Activated gamma-delta T cell treated with Interleukin-2 at 50 U/mL for 16 hours (primary cell): ENCODE data around the gene TSNAX.

Experiments
- DNase-seq: peaks from one replicate; pipeline ENCODE4 v3.0.0-alpha.2; 2020

TSNAX gene

DNA sequence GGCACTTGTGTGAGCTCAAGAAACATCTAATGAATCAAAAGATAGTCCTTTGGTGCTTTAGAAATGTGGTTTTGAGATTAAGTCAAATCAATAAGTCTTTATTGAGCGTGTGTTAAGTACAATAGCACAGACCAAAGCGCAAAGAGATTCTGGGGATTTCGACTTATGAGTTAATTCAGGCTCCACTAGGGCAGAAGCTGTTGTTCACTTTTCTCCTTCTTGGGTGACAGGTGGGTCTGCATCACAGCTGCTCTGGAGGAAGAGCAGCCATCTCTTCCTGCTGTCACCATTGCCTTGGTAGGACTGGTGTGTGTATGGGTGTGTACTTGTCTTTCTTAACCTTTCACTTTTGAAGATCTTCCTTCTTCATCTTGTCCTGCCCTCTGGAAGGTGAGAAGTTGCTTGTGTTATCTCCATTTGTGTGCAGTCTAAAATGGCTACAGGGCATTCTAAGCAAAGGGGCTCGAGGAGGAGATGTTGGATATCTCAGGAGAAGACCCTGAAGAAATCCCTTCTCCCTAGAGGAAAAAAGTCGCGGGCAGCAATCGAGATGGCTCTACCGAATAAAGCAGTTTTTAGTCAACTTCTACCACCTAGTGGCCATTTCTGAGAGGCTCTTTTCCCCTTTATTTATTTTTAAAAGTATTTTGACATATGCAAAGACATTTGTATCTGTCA is 75.3 kb downstream of the TSNAX start:
- DNase-seq = peak; percentile 24

DNA sequence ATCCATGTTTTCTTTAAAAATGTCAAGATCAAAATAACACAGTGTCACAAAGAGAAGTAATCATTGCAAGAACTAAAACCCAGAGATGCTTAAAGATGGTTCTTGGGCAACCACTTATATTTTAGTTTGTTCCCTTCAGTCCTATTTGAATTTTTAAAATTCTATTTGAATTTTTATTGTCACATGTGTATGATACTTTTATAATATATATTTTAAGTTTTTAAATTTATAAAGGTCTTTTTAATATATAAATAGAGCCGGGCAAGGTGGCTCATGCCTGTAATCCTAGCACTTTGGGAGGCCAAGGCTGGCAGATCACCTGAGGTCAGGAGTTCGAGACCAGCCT is 75.8 kb downstream of the TSNAX start:
- no peak for DNase-seq

DNA sequence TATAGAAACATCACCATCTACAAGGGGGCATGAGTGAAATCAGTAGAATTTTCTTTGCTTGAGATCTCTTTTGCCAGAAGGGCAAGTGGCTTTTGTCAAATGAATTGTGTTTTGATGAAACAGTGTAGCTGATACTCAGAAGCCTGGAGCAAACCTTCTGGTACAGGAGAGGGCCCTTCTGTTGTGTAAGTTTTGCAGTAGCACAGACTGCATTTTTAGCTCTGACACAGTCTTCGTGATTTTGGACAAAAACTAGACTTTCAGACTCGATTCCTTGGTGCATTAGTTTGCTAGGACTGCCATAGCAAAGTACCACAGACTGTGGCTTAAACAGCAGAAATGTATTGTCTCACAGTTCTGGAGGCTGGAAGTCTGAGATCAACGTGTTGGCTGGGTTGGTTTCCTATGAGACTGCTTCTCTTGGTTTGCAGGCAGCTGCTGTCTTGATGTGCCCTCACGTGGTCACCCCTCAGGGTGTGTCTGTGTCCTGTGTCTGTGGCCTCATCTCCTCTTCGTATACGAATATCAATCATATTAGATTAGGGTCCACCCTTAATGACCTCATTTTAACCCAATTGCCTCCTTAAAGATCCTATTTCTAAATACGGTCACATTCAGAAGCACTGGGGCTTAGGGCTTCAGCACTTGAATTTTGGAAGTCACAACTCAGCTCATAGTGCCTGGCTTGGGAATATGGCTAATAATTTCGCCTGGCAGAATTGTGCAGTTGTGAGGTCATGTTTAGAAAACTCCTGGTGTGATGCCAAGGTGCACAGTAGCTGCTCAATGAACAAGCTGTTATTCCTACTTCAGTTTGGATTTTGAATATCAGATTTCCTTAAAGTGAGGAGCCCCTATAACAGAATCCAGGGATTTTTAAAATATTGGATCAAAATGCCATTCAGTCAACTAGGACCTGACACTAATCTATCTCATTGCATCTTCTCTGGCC is 77.0 kb downstream of the TSNAX start:
- DNase-seq = no peak

DNA sequence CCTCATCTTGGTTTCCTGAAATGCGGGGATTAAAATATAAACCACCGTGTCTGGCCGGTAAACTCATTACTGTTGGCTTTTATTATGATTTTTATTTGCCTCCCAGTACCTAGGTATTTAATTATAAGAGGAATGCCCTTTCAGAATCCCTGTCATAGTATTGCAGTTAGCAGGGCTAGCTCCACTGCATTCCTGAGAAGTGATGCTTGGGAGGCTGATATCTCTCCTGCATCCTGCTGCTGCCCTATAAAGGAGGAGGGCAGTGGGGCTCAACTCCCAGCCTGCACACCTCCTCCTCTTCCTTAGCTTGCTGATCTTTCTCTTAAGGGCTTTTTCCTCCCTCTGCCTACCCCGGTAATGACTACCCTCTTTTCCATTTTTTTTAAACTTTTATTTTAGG is 78.2 kb downstream of the TSNAX start:
- DNase-seq = no peak

DNA sequence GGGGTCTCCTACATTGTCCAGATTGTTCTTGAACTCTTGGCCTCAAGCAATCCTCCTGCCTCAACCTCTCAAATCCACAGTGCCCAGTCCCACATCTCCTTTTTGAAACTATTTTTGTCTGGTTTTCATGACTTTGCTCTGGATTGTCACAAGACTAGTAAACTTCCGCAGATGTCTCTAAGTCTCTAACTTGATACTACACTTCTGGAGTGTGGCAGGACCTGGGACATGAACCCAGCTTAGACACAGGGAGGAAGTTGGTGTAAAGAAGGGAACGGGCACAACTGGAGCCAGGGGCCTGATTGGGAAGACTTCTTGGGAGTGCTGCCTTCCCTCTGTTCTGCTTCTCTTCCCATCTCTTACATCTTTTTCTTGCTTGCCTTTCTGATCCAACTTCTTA is 81.9 kb downstream of the TSNAX start:
- DNase-seq = no peak

DNA sequence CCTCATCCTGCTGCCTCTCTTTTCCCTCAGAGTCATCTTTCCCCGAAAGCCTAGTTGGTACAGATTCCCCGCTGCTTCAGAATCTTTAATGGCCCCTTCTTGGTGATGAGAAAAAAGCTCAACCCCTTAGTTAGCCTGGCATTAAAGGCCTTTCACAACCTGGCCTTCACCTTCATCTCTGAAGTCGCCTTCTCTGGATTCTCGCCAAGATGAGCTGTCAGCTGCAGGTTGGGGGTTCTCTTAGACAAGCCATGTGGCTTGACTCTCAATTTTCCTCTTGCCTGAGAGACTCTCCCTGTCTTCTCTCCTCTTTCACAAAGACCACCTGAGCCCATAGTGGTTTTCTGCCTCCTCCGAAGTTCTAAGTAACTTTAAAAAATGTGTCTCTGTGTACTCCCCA is 82.6 kb downstream of the TSNAX start:
- no peak for DNase-seq

DNA sequence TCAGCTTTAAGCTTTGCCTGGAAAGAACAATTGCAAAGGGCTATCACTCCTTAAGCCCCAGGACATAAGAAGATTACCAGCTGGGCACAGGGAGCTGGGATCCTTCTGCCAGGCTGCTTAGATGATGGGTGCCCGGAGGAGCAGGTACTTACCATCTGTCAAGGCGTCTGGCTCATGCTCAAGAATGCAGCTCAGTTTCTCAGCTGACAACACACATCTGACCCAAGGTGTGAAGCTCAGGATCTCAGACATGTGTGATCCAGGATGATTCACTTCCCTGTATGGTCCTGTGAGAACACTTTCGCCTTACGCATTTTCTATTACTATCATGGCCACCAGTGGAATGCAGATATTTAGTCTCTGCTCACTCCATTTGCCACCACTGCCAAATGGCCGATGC is 83.4 kb downstream of the TSNAX start:
- no peak for DNase-seq

DNA sequence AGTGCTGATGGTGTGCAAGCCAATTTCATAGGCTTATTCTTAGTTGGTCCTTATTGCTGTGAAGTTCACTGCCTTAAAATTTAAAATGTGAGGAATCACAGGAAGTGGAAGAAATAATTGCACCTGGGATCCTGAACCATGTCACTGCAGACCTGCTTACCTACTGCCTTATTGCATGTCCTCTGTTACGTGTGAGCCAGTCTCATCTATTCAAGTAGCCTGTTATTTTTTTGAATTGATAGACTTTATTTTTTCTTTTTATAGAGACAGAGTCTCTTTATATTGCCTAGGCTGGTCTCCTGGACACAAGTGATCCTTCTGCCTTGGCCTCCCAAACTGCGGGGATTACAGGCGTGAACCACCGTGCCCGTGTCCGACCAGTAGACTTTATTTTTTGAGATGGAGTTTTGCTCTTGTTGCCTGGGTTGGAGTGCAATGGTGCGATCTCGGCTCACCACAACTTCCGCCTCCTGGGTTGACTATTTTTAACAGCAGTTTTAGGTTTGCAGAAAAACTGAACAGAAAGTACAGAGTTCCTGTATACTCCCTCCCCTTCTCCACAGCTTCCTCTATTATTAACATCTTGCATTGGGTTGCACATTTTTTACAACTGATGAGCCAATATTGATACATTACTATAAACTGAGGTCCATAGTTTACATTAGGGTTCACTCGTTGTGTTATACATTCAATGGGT is 84.1 kb downstream of the TSNAX start:
- DNase-seq = peak; percentile 50

DNA sequence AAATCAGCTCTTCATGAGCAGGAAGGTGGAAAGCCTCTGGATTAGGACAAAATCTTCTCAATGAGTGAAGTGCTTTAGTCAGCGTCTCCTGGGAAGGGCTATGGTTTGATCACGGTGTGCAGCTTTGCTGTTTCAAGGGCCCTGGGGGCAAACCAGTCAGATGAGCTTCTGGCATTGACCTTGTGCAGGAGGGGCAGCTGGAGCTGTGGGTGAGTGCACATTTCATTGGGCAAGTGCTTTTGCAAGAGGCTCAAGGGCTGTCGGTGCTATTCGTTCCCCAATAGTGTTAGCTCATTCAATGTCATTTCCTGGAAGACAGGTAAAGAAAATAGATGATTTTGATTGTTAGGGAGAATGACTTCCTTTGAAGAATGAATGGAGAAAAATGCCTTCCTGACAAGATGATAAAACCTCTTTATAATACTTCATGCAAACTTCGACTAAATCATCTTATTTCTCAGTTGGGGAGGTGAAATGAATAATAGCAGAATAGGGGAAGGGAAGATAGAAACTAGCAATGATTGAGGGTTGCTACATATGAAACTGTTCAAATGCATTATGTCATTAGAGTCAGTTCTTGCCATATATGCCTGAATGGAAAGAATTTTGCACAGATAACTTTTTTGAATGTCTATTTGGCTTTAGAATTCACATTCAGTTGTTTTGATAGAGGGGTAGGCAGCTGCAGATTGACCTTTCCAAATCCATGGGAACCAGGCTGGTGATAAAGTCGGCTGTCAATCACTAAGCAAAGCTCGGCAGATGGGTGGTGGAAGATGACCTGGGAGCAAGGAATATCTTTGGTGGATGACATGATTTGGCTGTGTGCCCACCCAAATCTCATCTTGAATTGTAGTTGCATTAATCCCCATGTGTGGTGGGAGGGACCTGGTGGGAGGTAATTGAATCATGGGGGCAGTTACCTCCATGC is 85.2 kb downstream of the TSNAX start:
- no peak for DNase-seq
